GM23338 (cell line): ENCODE measurements around the gene ATG9B. TPM values are rescaled to one million over a fixed set of nuclear protein-coding genes. Genes with fewer than 3 reads are reported as not detected.

ENCODE experiments used
- ATAC-seq: fragments of 200-7000 bp; cut with Tn5 transposase; 3 replicates; pipeline ENCODE4 v1.9.1; 2020
- DNase-seq: peaks from one replicate; pipeline ENCODE4 v3.0.0-alpha.2; 2015; ENCODE audit warnings: low spot score
- H2AFZ ChIP-seq: fragments of 200-600 bp; sonication (generic); 2 replicates; pipeline ENCODE4 v1.8.0; 2016; ENCODE audit warnings: antibody characterized with exemption, mild to moderate bottlenecking, moderate library complexity
- H3F3A ChIP-seq: fragments of 200-600 bp; sonication (generic); replicated peaks from 2 replicates; pipeline ENCODE4 v1.8.0; 2017; ENCODE audit warnings: antibody characterized with exemption, mixed run types, low read depth
- H3K27ac ChIP-seq: fragments of 200-600 bp; sonication (generic); 2 replicates; pipeline ENCODE4 v1.6.1; 2016; ENCODE audit warnings: low read depth
- H3K27me3 ChIP-seq: fragments of 200-600 bp; sonication (generic); 2 replicates; pipeline ENCODE4 v1.8.0; 2016; ENCODE audit warnings: mild to moderate bottlenecking, mixed run types, moderate library complexity; ENCODE audit not compliant: insufficient read depth
- H3K36me3 ChIP-seq: fragments of 200-600 bp; sonication (generic); 2 replicates; pipeline ENCODE4 v1.8.0; 2016; ENCODE audit warnings: mild to moderate bottlenecking; ENCODE audit not compliant: insufficient read depth
- H3K4me1 ChIP-seq: fragments of 200-600 bp; sonication (generic); 2 replicates; pipeline ENCODE4 v1.8.0; 2016; ENCODE audit warnings: mild to moderate bottlenecking, moderate library complexity; ENCODE audit not compliant: insufficient read depth
- H3K4me2 ChIP-seq: fragments of 200-600 bp; sonication (generic); 2 replicates; pipeline ENCODE4 v1.7.1; 2017; ENCODE audit warnings: mixed run types
- H3K4me3 ChIP-seq: fragments of 200-600 bp; sonication (generic); 2 replicates; pipeline ENCODE4 v1.6.1; 2016; ENCODE audit warnings: mixed run types
- H3K79me2 ChIP-seq: fragments of 200-600 bp; sonication (generic); replicated peaks from 2 replicates; pipeline ENCODE4 v1.8.0; 2017; ENCODE audit warnings: mild to moderate bottlenecking; ENCODE audit not compliant: insufficient read depth
- H3K9me2 ChIP-seq: fragments of 200-600 bp; sonication (generic); 2 replicates; pipeline ENCODE4 v1.8.0; 2017; ENCODE audit not compliant: insufficient read depth
- H4K20me1 ChIP-seq: fragments of 200-600 bp; sonication (generic); replicated peaks from 2 replicates; pipeline ENCODE4 v1.8.0; 2017; ENCODE audit warnings: mild to moderate bottlenecking; ENCODE audit not compliant: insufficient read depth
- H3K27ac Mint-ChIP-seq: 2 replicates; pipeline ENCODE4 v1.8.0; 2020; ENCODE audit warnings: inconsistent platforms, mild to moderate bottlenecking, moderate library complexity, mixed read lengths
- H3K27me3 Mint-ChIP-seq: 3 replicates; pipeline ENCODE4 v1.8.0; 2022; ENCODE audit warnings: low read depth, mild to moderate bottlenecking, moderate library complexity, mixed read lengths, inconsistent platforms; ENCODE audit not compliant: insufficient read depth, poor library complexity
- H3K36me3 Mint-ChIP-seq: 3 replicates; pipeline ENCODE4 v1.8.0; 2021; ENCODE audit warnings: low read depth, mild to moderate bottlenecking, inconsistent platforms, moderate library complexity, mixed read lengths
- H3K4me1 Mint-ChIP-seq: 3 replicates; pipeline ENCODE4 v1.8.0; 2020; ENCODE audit warnings: mild to moderate bottlenecking, inconsistent platforms, mixed read lengths
- H3K4me3 Mint-ChIP-seq: 3 replicates; pipeline ENCODE4 v1.8.0; 2021; ENCODE audit warnings: moderate library complexity, mild to moderate bottlenecking, inconsistent platforms, mixed read lengths
- H3K9me3 Mint-ChIP-seq: 3 replicates; pipeline ENCODE4 v1.8.0; 2020; ENCODE audit warnings: moderate library complexity, mild to moderate bottlenecking, inconsistent platforms, mixed read lengths
- CTCF ChIP-seq, 2 experiments: fragments of 200-600 bp in 1 of 2; sonication (generic) in 1 of 2; conservative IDR thresholded peaks; 2 replicates each; pipeline versions ENCODE4 v1.5.1 to v1.6.1; 2016 to 2017; ENCODE audit warnings: antibody characterized with exemption in 2 of 2, low read depth in 2 of 2, mild to moderate bottlenecking in 2 of 2, moderate library complexity in 1 of 2
- ETS1 ChIP-seq: IDR thresholded peaks from 2 replicates; pipeline ENCODE4 v1.6.1; 2016; ENCODE audit warnings: antibody characterized with exemption
- EZH2phosphoT487 ChIP-seq: fragments of 200-600 bp; sonication (generic); IDR thresholded peaks from one replicate; pipeline ENCODE4 v1.8.1; 2018; ENCODE audit warnings: antibody characterized with exemption; ENCODE audit not compliant: unreplicated experiment
- JUNB ChIP-seq: IDR thresholded peaks from one replicate; pipeline ENCODE4 v1.6.1; 2016; ENCODE audit warnings: antibody characterized with exemption; ENCODE audit not compliant: unreplicated experiment
- NANOG ChIP-seq: IDR thresholded peaks from 2 replicates; pipeline ENCODE4 v1.6.1; 2016; ENCODE audit warnings: antibody characterized with exemption, borderline replicate concordance
- POLR2AphosphoS5 ChIP-seq: IDR thresholded peaks from 2 replicates; pipeline ENCODE4 v1.6.1; 2016; ENCODE audit warnings: antibody characterized with exemption, low read depth
- STAT1 ChIP-seq: IDR thresholded peaks from one replicate; pipeline ENCODE4 v1.6.1; 2016; ENCODE audit warnings: antibody characterized with exemption; ENCODE audit not compliant: unreplicated experiment
- ZNF114 ChIP-seq: fragments of 250-450 bp; sonication (Bioruptor Pico); IDR thresholded peaks from 2 replicates; pipeline ENCODE4 v1.5.0; 2020; ENCODE audit warnings: mild to moderate bottlenecking, moderate library complexity
- ZNF331 ChIP-seq: fragments of 250-450 bp; sonication (Bioruptor Pico); IDR thresholded peaks from 2 replicates; pipeline ENCODE4 v1.5.0; 2020; ENCODE audit warnings: low read depth, mild to moderate bottlenecking, moderate library complexity
- ZNF462 ChIP-seq: fragments of 250-450 bp; sonication (Bioruptor Pico); IDR thresholded peaks from 2 replicates; pipeline ENCODE4 v1.5.0; 2020; ENCODE audit warnings: mild to moderate bottlenecking, moderate library complexity
- polyA plus RNA-seq: library from polyadenylated mRNA; unstranded; fragments of >200 nt; fragmentation: Nextera tagmentation; extraction: Ambion mirVana; gene quantifications from 2 replicates; pipeline ENCODE4 v1.2.1, GENCODE V29; 2016
- total RNA-seq: library from RNA; depleted of rRNA; stranded (reverse); fragments of >200 nt; shearing (Covaris generic); gene quantifications from 2 replicates; pipeline ENCODE4 v1.2.3, GENCODE V29; 2014
- TF ChIP-seq, protein P1 (sequence below): IDR thresholded peaks from one replicate; pipeline ENCODE4 v1.6.1; 2018; ENCODE audit warnings: antibody characterized with exemption; ENCODE audit not compliant: unreplicated experiment

Gene ATG9B
- total and polyA plus RNA-seq, 2 experiments from 2014 or later: 1.2 to 3.4 TPM

- no peak for TF ChIP-seq ZNF462 (CRISPR knock-in tag)
- TF ChIP-seq ETS1: no peak
- no peak for TF ChIP-seq ZNF114 (CRISPR knock-in tag)
- no peak for TF ChIP-seq EZH2phosphoT487
- no peak for TF ChIP-seq JUNB
These were observed 25.3 kb downstream of the ATG9B start (continued) for GRCh38 chr7:150999001-150999400.

GRCh38 chr7:150998341-150998740 is 26.0 kb downstream of the ATG9B start:
- no peak overlapping the region for H2AFZ ChIP-seq
- ATAC-seq: no peak
- TF ChIP-seq ETS1 (no peak), NANOG (no peak), POLR2AphosphoS5 (no peak), ZNF331 (no peak), ZNF114 (CRISPR knock-in tag) (no peak), STAT1 (no peak), JUNB (no peak), CTCF (conservative IDR thresholded peaks at IDR 0.05; ENCODE audit: low read depth in 2 of 2) (no peak), EZH2phosphoT487 (no peak)
- TF ChIP-seq, protein P1, sequence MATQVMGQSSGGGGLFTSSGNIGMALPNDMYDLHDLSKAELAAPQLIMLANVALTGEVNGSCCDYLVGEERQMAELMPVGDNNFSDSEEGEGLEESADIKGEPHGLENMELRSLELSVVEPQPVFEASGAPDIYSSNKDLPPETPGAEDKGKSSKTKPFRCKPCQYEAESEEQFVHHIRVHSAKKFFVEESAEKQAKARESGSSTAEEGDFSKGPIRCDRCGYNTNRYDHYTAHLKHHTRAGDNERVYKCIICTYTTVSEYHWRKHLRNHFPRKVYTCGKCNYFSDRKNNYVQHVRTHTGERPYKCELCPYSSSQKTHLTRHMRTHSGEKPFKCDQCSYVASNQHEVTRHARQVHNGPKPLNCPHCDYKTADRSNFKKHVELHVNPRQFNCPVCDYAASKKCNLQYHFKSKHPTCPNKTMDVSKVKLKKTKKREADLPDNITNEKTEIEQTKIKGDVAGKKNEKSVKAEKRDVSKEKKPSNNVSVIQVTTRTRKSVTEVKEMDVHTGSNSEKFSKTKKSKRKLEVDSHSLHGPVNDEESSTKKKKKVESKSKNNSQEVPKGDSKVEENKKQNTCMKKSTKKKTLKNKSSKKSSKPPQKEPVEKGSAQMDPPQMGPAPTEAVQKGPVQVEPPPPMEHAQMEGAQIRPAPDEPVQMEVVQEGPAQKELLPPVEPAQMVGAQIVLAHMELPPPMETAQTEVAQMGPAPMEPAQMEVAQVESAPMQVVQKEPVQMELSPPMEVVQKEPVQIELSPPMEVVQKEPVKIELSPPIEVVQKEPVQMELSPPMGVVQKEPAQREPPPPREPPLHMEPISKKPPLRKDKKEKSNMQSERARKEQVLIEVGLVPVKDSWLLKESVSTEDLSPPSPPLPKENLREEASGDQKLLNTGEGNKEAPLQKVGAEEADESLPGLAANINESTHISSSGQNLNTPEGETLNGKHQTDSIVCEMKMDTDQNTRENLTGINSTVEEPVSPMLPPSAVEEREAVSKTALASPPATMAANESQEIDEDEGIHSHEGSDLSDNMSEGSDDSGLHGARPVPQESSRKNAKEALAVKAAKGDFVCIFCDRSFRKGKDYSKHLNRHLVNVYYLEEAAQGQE: no peak

More at GRCh38 chr7:150998341-150998740, 26.0 kb downstream of the ATG9B start:
- no peaks in the 10 kb centered on the region for H3K79me2 ChIP-seq
- 0 out of 2 replicates have a peak, but pooled peaks cover 3% of the 10 kb centered on the region for H3K4me1 ChIP-seq
- H3K4me3 ChIP-seq: no peak overlapping the region
- H3F3A ChIP-seq: no peaks in the 10 kb centered on the region
- H3K27me3 Mint-ChIP-seq: peaks cover 12% of the 10 kb centered on the region
- no peaks in the 10 kb centered on the region for H3K9me3 Mint-ChIP-seq
- H3K9me2 ChIP-seq: no peaks in the 10 kb centered on the region
- peaks cover 9% of the 10 kb centered on the region for H3K4me1 Mint-ChIP-seq
- H3K4me3 Mint-ChIP-seq: no peak overlapping the region
- H3K36me3 ChIP-seq: no peaks in the 10 kb centered on the region
- H3K27ac Mint-ChIP-seq: no peak overlapping the region; the same call in 1 of the 2 replicates
- H3K27ac ChIP-seq: no peak overlapping the region
- no peaks in the 10 kb centered on the region for H3K27me3 ChIP-seq
- no peaks in the 10 kb centered on the region; the same call in 2 of the 3 replicates for H3K36me3 Mint-ChIP-seq
- DNase-seq: no peak
- H3K4me2 ChIP-seq: no peak overlapping the region
- no peaks in the 10 kb centered on the region for H4K20me1 ChIP-seq
